ENCODE data around the gene CDKAL1.

CDKAL1 gene

DNA sequence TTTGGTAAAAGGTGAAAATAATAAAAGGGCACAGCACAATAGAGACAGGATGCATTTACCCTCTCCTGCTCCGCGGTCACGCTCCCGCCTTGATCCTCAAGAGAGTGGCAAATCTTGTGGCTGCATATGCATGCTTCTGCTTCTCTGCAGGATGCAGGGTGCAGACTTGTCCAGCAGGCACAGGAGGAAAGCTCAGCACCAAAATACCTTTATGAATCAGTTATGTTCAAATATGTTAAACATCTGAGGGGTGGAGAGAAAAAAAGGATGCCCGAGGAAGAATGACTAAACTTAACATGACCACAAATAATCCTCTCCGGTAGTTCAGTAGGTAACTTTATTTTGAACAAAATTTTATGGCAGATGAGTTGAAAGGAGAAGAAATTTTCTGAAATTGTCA lies 693.2 kb downstream of the CDKAL1 start:
- no peaks in the 10 kb centered on the region for H3F3A ChIP-seq (ENCODE audit: insufficient read depth, low read length)
- H4K20me1 ChIP-seq (ENCODE audit: insufficient read depth, low read length), result no peaks in the 10 kb centered on the region
- H3K4me2 ChIP-seq (ENCODE audit: low read depth, low read length), result no peak overlapping the region

DNA sequence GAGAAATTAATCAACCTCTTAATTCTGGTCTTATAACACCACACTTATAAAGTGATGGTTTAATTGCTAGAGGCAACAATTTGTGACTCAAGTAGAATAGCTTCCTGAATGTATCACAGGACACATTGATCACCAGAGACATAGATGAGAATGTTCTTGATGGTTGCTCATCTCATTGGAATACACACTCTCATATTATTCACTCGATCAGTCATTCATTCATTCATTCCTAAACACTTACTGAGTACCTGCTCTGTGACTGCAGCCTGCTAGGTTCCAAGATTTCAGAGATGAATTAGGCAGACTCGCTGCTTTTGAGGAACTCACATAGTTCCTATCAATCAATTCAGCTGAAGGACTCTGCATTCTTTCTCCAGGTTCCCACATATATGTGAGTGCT lies 694.2 kb downstream of the CDKAL1 start:
- H3K36me3 ChIP-seq (replicated peaks; ENCODE audit: insufficient read depth, low read length), result no peaks in the 10 kb centered on the region
- TF ChIP-seq EZH2 (optimal IDR thresholded peaks at IDR 0.05; ENCODE audit: low read depth, low read length) (no peak), CTCF (IDR thresholded peaks at IDR 0.05; ENCODE audit: low read length) (no peak)
- DNase-seq, result no peak

More for the DNA sequence above, 693.2 kb downstream of the CDKAL1 start:
- Histone ChIP-seq H3K4me3 (ENCODE audit: low read length) (no peak overlapping the region), H3K9me3 (replicated peaks; ENCODE audit: insufficient read depth, low read length) (no peaks in the 10 kb centered on the region), H2AFZ (ENCODE audit: low read length) (no peak overlapping the region), H3K27ac (ENCODE audit: low read length) (no peak overlapping the region), H3K9me2 (replicated peaks; ENCODE audit: insufficient read depth, low read length) (no peaks in the 10 kb centered on the region), H3K27me3 (replicated peaks; ENCODE audit: insufficient read depth, low read length) (no peaks in the 10 kb centered on the region), H3K4me1 (ENCODE audit: low read length) (no peaks in the 10 kb centered on the region), H3K9ac (ENCODE audit: low read length) (no peak overlapping the region), H3K79me2 (ENCODE audit: low read length) (no peaks in the 10 kb centered on the region), H3K36me3 (replicated peaks; ENCODE audit: insufficient read depth, low read length) (no peaks in the 10 kb centered on the region)
- TF ChIP-seq CTCF (IDR thresholded peaks at IDR 0.05; ENCODE audit: low read length) (no peak), EZH2 (optimal IDR thresholded peaks at IDR 0.05; ENCODE audit: low read depth, low read length) (no peak), EZH2phosphoT487 (IDR thresholded peaks at IDR 0.05; ENCODE audit: low read length) (no peak)
- no peak for DNase-seq

DNA sequence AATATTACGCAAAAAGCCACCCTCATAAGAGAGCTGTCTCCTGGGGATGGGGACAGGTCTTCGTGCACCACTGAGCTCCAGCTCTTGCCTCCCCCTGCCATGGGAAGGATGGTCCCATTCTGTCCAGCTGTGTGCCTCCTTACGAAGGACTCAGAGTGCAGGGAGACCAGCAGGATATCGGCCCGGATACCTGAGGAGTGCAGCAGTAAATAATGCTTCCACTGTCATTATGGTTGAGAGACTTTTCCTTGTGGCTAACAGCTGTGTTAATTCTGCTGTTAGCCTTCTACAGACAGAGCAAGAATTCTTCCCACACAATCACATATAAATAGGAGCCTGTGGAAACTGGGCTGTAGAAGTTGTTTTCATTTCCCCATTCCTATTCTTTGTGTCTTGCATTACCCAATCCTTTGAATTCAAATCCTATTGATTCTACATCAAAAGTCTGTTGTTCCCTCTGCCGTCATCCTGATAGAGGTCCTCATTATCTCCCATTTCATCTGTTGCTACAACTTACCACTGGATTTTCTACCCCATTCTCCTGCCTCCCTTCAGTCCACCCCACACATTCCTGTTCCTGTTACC lies 694.7 kb downstream of the CDKAL1 start:
- no peaks in the 10 kb centered on the region for H3F3A ChIP-seq (ENCODE audit: insufficient read depth, low read length)
- no peak overlapping the region for H3K9ac ChIP-seq (ENCODE audit: low read length)
- TF ChIP-seq EZH2 (optimal IDR thresholded peaks at IDR 0.05; ENCODE audit: low read depth, low read length) (no peak), CTCF (IDR thresholded peaks at IDR 0.05; ENCODE audit: low read length) (no peak), EZH2phosphoT487 (IDR thresholded peaks at IDR 0.05; ENCODE audit: low read length) (no peak)
- DNase-seq, result no peak
- no peak overlapping the region for H3K27ac ChIP-seq (ENCODE audit: low read length)
- H3K9me2 ChIP-seq (replicated peaks; ENCODE audit: insufficient read depth, low read length), result no peaks in the 10 kb centered on the region
- H3K79me2 ChIP-seq (ENCODE audit: low read length), result no peaks in the 10 kb centered on the region
- no peaks in the 10 kb centered on the region for H3K36me3 ChIP-seq (replicated peaks; ENCODE audit: insufficient read depth, low read length)
- no peaks in the 10 kb centered on the region for H3K27me3 ChIP-seq (replicated peaks; ENCODE audit: insufficient read depth, low read length)
- H4K20me1 ChIP-seq (ENCODE audit: insufficient read depth, low read length), result no peaks in the 10 kb centered on the region
- H3K4me1 ChIP-seq (ENCODE audit: low read length), result no peaks in the 10 kb centered on the region
- H3K9me3 ChIP-seq (replicated peaks; ENCODE audit: insufficient read depth, low read length), result no peaks in the 10 kb centered on the region
- H2AFZ ChIP-seq (ENCODE audit: low read length), result no peak overlapping the region
- H3K4me3 ChIP-seq (ENCODE audit: low read length), result no peak overlapping the region
- H3K4me2 ChIP-seq (ENCODE audit: low read depth, low read length), result no peak overlapping the region

More for the DNA sequence above, 694.2 kb downstream of the CDKAL1 start:
- Histone ChIP-seq H3K79me2 (ENCODE audit: low read length) (no peaks in the 10 kb centered on the region), H3K4me3 (ENCODE audit: low read length) (no peak overlapping the region), H3K9me2 (replicated peaks; ENCODE audit: insufficient read depth, low read length) (no peaks in the 10 kb centered on the region), H3K27ac (ENCODE audit: low read length) (no peak overlapping the region), H3F3A (ENCODE audit: insufficient read depth, low read length) (no peaks in the 10 kb centered on the region), H3K9me3 (replicated peaks; ENCODE audit: insufficient read depth, low read length) (no peaks in the 10 kb centered on the region), H3K4me1 (ENCODE audit: low read length) (no peaks in the 10 kb centered on the region), H4K20me1 (ENCODE audit: insufficient read depth, low read length) (no peaks in the 10 kb centered on the region), H3K9ac (ENCODE audit: low read length) (no peak overlapping the region), H3K4me2 (ENCODE audit: low read depth, low read length) (no peak overlapping the region), H2AFZ (ENCODE audit: low read length) (no peak overlapping the region), H3K27me3 (replicated peaks; ENCODE audit: insufficient read depth, low read length) (no peaks in the 10 kb centered on the region)
